ENCODE measurements around the gene TTLL6.
A peak's percentile ranks its signal among the peaks of the same experiment; 100 is the strongest.

Gene TTLL6

GRCh38 chr17:48726114-48726915, 90.7 kb downstream of the TTLL6 start:
- in situ Hi-C loops (cut with HindIII; ENCODE audit: low pct_ligation_motif_present, low sequenced_read_pairs): no loop called here
- peaks cover 97% of the 10 kb centered on the region for H3K27me3 ChIP-seq (replicated peaks)
- H3K36me3 ChIP-seq (replicated peaks): no peaks in the 10 kb centered on the region
- no peak for DNase-seq
- H3K4me3 ChIP-seq (ENCODE audit: low read depth, low read length): no peak overlapping the region
- H3K27ac ChIP-seq: no peak overlapping the region
- no peak for TF ChIP-seq CTCF (IDR thresholded peaks at IDR 0.05; ENCODE audit: low read depth, low read length, missing control alignments)

GRCh38 chr17:48725288-48726064, 91.6 kb downstream of the TTLL6 start:
- no peak for TF ChIP-seq CTCF (IDR thresholded peaks at IDR 0.05; ENCODE audit: low read depth, low read length, missing control alignments)
- Histone ChIP-seq H3K36me3 (replicated peaks) (no peaks in the 10 kb centered on the region), H3K27ac (no peak overlapping the region), H3K27me3 (replicated peaks) (peaks cover 100% of the 10 kb centered on the region), H3K4me3 (ENCODE audit: low read depth, low read length) (no peak overlapping the region)
- no peak for DNase-seq
- in situ Hi-C loops (cut with HindIII; ENCODE audit: low pct_ligation_motif_present, low sequenced_read_pairs): no loop called here

GRCh38 chr17:48725004-48725287, 92.1 kb downstream of the TTLL6 start:
- H3K4me3 ChIP-seq (ENCODE audit: low read depth, low read length): no peak overlapping the region
- in situ Hi-C loops (cut with HindIII; ENCODE audit: low pct_ligation_motif_present, low sequenced_read_pairs): no loop called here
- no peak for DNase-seq
- peaks cover 100% of the 10 kb centered on the region for H3K27me3 ChIP-seq (replicated peaks)
- H3K36me3 ChIP-seq (replicated peaks): no peaks in the 10 kb centered on the region
- H3K27ac ChIP-seq: no peak overlapping the region
- TF ChIP-seq CTCF (IDR thresholded peaks at IDR 0.05; ENCODE audit: low read depth, low read length, missing control alignments): no peak

- in situ Hi-C loops (cut with HindIII; ENCODE audit: low pct_ligation_motif_present, low sequenced_read_pairs): no loop called here
- peaks cover 100% of the 10 kb centered on the region for H3K27me3 ChIP-seq (replicated peaks)
- no peak overlapping the region for H3K4me3 ChIP-seq (ENCODE audit: low read depth, low read length)
- peak; percentile 82 for TF ChIP-seq CTCF (IDR thresholded peaks at IDR 0.05; ENCODE audit: low read depth, low read length, missing control alignments)
- H3K36me3 ChIP-seq (replicated peaks): no peaks in the 10 kb centered on the region
- peak; percentile 70 for DNase-seq
- H3K27ac ChIP-seq: no peak overlapping the region
Measured at GRCh38 chr17:48724251-48725003, 92.6 kb downstream of the TTLL6 start.

GRCh38 chr17:48723423-48724250, 93.4 kb downstream of the TTLL6 start:
- TF ChIP-seq CTCF (IDR thresholded peaks at IDR 0.05; ENCODE audit: low read depth, low read length, missing control alignments): no peak
- in situ Hi-C loops (cut with HindIII; ENCODE audit: low pct_ligation_motif_present, low sequenced_read_pairs): no loop called here
- no peak overlapping the region for H3K27ac ChIP-seq
- H3K36me3 ChIP-seq (replicated peaks): no peaks in the 10 kb centered on the region
- no peak for DNase-seq
- H3K4me3 ChIP-seq (ENCODE audit: low read depth, low read length): no peak overlapping the region
- H3K27me3 ChIP-seq (replicated peaks): peaks cover 100% of the 10 kb centered on the region

Measured in brain microvascular endothelial cell (primary cell).